Measurements from ENCODE around the gene LINGO3.
"Not testable (repeated sequence)": the region's sequence is repeated elsewhere in the genome, so short reads cannot be mapped to it uniquely, and the experiment has no call there.

- not testable (repeated sequence) for TF ChIP-seq FOXM1, BHLHE40 (IDR thresholded peaks at IDR 0.05; ENCODE audit: borderline replicate concordance)
Measured at GRCh38 chr19:2281265-2282061, 26.5 kb downstream of the LINGO3 start.
